ENCODE results near the gene BFSP1. TPM values are rescaled to one million over a fixed set of nuclear protein-coding genes. Genes with fewer than 3 reads are reported as not detected.

BFSP1 gene
- total RNA-seq, 1 donor: 4.7 TPM

- H3K4me3 ChIP-seq (ENCODE audit: low read depth, low read length): no peak overlapping the region
- TF ChIP-seq, protein P1, sequence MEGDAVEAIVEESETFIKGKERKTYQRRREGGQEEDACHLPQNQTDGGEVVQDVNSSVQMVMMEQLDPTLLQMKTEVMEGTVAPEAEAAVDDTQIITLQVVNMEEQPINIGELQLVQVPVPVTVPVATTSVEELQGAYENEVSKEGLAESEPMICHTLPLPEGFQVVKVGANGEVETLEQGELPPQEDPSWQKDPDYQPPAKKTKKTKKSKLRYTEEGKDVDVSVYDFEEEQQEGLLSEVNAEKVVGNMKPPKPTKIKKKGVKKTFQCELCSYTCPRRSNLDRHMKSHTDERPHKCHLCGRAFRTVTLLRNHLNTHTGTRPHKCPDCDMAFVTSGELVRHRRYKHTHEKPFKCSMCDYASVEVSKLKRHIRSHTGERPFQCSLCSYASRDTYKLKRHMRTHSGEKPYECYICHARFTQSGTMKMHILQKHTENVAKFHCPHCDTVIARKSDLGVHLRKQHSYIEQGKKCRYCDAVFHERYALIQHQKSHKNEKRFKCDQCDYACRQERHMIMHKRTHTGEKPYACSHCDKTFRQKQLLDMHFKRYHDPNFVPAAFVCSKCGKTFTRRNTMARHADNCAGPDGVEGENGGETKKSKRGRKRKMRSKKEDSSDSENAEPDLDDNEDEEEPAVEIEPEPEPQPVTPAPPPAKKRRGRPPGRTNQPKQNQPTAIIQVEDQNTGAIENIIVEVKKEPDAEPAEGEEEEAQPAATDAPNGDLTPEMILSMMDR (IDR thresholded peaks at IDR 0.05; ENCODE audit: insufficient read depth, low read depth, low read length): no peak
- DNase-seq (ENCODE audit: low read depth): no peak
Observed at GRCh38 chr20:17534077-17534476, 2.9 kb upstream of the BFSP1 start.

GRCh38 chr20:17533396-17533795, 2.2 kb upstream of the BFSP1 start:
- H3K4me3 ChIP-seq (ENCODE audit: low read depth, low read length): no peak overlapping the region
- TF ChIP-seq, protein P1 (IDR thresholded peaks at IDR 0.05; ENCODE audit: insufficient read depth, low read depth, low read length): no peak
- peak; percentile 58 for DNase-seq (ENCODE audit: low read depth)

GRCh38 chr20:17531665-17532025, 466 bp upstream of the BFSP1 start:
- H3K4me3 ChIP-seq (ENCODE audit: low read depth, low read length): peak overlapping the region; percentile 54
- TF ChIP-seq, protein P1 (IDR thresholded peaks at IDR 0.05; ENCODE audit: insufficient read depth, low read depth, low read length): no peak
- DNase-seq (ENCODE audit: low read depth): no peak

- no peak overlapping the region for H3K4me3 ChIP-seq (ENCODE audit: low read depth, low read length)
- TF ChIP-seq, protein P1 (IDR thresholded peaks at IDR 0.05; ENCODE audit: insufficient read depth, low read depth, low read length): no peak
Observed at GRCh38 chr20:17530153-17530552, 1.0 kb downstream of the BFSP1 start.

DNA sequence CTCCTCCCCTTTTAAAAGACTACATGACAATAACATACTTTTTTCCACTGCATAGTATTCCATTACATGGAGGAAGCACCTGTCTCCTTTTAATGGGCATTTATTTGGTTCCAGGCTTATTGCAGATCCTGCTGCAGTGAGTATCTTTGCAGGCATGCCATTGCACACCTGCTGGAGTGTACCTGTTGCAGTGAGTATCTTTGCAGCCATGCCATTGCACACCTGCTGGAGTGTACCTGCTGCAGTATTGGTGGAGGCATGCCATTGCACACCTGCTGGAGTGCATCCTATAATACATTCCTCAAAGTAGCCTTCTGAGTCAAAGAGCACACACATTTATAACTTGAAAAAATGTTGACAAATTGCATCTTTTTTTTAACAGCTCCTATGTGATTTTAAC, 1.6 kb downstream of the BFSP1 start:
- TF ChIP-seq, protein P1 (IDR thresholded peaks at IDR 0.05; ENCODE audit: insufficient read depth, low read depth, low read length): no peak
- no peak for DNase-seq (ENCODE audit: low read depth)
- no peak overlapping the region for H3K4me3 ChIP-seq (ENCODE audit: low read depth, low read length)

More at GRCh38 chr20:17530153-17530552, 1.0 kb downstream of the BFSP1 start:
- no peak for DNase-seq (ENCODE audit: low read depth)

GRCh38 chr20:17525650-17526049, 5.5 kb downstream of the BFSP1 start:
- no peak overlapping the region for H3K4me3 ChIP-seq (ENCODE audit: low read depth, low read length)
- DNase-seq (ENCODE audit: low read depth): no peak
- TF ChIP-seq, protein P1 (IDR thresholded peaks at IDR 0.05; ENCODE audit: insufficient read depth, low read depth, low read length): no peak

GRCh38 chr20:17525132-17525531, 6.0 kb downstream of the BFSP1 start:
- no peak for DNase-seq (ENCODE audit: low read depth)
- no peak overlapping the region for H3K4me3 ChIP-seq (ENCODE audit: low read depth, low read length)
- TF ChIP-seq, protein P1 (IDR thresholded peaks at IDR 0.05; ENCODE audit: insufficient read depth, low read depth, low read length): no peak

Data from fibroblast of villous mesenchyme (primary cell).